Suprapubic skin (tissue), 4 donors: ENCODE measurements around the gene FRYL. TPM values are rescaled to one million over a fixed set of nuclear protein-coding genes. Genes with fewer than 3 reads are reported as not detected.

ENCODE experiments used
- DNase-seq, 2 donors: peaks; one replicate each; pipeline ENCODE4 v3.0.0-alpha.2; 2019; ENCODE audit warnings: low spot score in 2 of 2
- H3K27ac ChIP-seq: fragments of 200-600 bp; sonication (generic); one replicate; pipeline ENCODE4 v1.5.1; 2019
- H3K27me3 ChIP-seq: fragments of 200-600 bp; sonication (generic); one replicate; pipeline ENCODE4 v1.5.1; 2019
- H3K36me3 ChIP-seq: fragments of 200-600 bp; sonication (generic); one replicate; pipeline ENCODE4 v1.5.1; 2019
- H3K4me1 ChIP-seq: fragments of 200-600 bp; sonication (generic); one replicate; pipeline ENCODE4 v1.5.1; 2019
- H3K4me3 ChIP-seq: fragments of 200-600 bp; sonication (generic); one replicate; pipeline ENCODE4 v1.5.1; 2019; ENCODE audit warnings: mild to moderate bottlenecking
- H3K9me3 ChIP-seq: fragments of 200-600 bp; sonication (generic); one replicate; pipeline ENCODE4 v1.5.1; 2019
- CTCF ChIP-seq, 2 donors: fragments of 200-600 bp in 1 of 2; fragments of 450-650 bp in 1 of 2; sonication (generic) in 1 of 2; IDR thresholded peaks; one replicate each; pipeline ENCODE4 v1.5.1; 2016 to 2019; ENCODE audit warnings: antibody characterized with exemption in 2 of 2, mild to moderate bottlenecking in 1 of 2, moderate library complexity in 1 of 2
- EP300 ChIP-seq: sonication (generic); formaldehyde crosslinking; IDR thresholded peaks from one replicate; pipeline ENCODE4 v1.6.1; 2017; ENCODE audit warnings: antibody characterized with exemption
- POLR2A ChIP-seq, 2 donors: fragments of 450-650 bp; IDR thresholded peaks; one replicate each; pipeline ENCODE4 v1.6.1; 2017; ENCODE audit warnings: antibody characterized with exemption in 2 of 2, mild to moderate bottlenecking in 2 of 2, moderate library complexity in 2 of 2
- POLR2AphosphoS5 ChIP-seq, 3 donors: sonication (generic); formaldehyde crosslinking; IDR thresholded peaks; one replicate each; pipeline ENCODE4 v1.6.1; 2017; ENCODE audit warnings: antibody characterized with exemption in 3 of 3
- WGBS: methylation state at CpG from one replicate; pipeline ENCODE4 v1.1.5; 2018; 5-methylcytosine and 5-hydroxymethylcytosine counted together
- total RNA-seq, 4 donors: library from RNA; depleted of rRNA; stranded (reverse); fragments of >200 nt; gene quantifications; one replicate each; pipeline ENCODE4 v1.1.0, GENCODE V29; 2016

Gene FRYL
- total RNA-seq, 4 donors from 2014 or later: 48.4 to 168 (median 73.5) TPM

- Histone ChIP-seq H3K9me3 (no peaks in the 10 kb centered on the region), H3K4me1 (no peaks in the 10 kb centered on the region), H3K36me3 (peaks cover 67% of the 10 kb centered on the region), H3K27me3 (no peaks in the 10 kb centered on the region), H3K4me3 (no peak overlapping the region), H3K27ac (no peak overlapping the region)
- no peak for TF ChIP-seq CTCF (IDR thresholded peaks at IDR 0.05)
- WGBS: 91% methylated on average over 3 of the region's 3 CpGs
- DNase-seq: no peak
Measured at GRCh38 chr4:48539597-48539996, 240.5 kb downstream of the FRYL start.

- no peak for DNase-seq
- no peaks in the 10 kb centered on the region for H3K4me1 ChIP-seq
- TF ChIP-seq CTCF (IDR thresholded peaks at IDR 0.05) (no peak), EP300 (no peak), POLR2A (IDR thresholded peaks at IDR 0.05) (no peak), POLR2AphosphoS5 (IDR thresholded peaks at IDR 0.05) (no peak)
- no peaks in the 10 kb centered on the region for H3K9me3 ChIP-seq
- H3K27ac ChIP-seq: no peak overlapping the region
- peaks cover 69% of the 10 kb centered on the region for H3K36me3 ChIP-seq
- no peak overlapping the region for H3K4me3 ChIP-seq
- H3K27me3 ChIP-seq: no peaks in the 10 kb centered on the region
Measured at GRCh38 chr4:48538358-48538757, 241.7 kb downstream of the FRYL start.

GRCh38 chr4:48526406-48526805 is 253.7 kb downstream of the FRYL start:
- DNase-seq: no peak
- WGBS: 86% methylated on average over 1 of the region's 1 CpG
- Histone ChIP-seq H3K4me1 (no peaks in the 10 kb centered on the region), H3K27me3 (no peaks in the 10 kb centered on the region), H3K9me3 (no peaks in the 10 kb centered on the region), H3K4me3 (no peak overlapping the region), H3K27ac (no peak overlapping the region), H3K36me3 (peaks cover 88% of the 10 kb centered on the region)
- TF ChIP-seq POLR2AphosphoS5 (IDR thresholded peaks at IDR 0.05) (no peak), POLR2A (IDR thresholded peaks at IDR 0.05) (no peak), EP300 (no peak), CTCF (IDR thresholded peaks at IDR 0.05) (no peak)

GRCh38 chr4:48518143-48518542 is 261.9 kb downstream of the FRYL start:
- Histone ChIP-seq H3K27ac (no peak overlapping the region), H3K36me3 (peaks cover 86% of the 10 kb centered on the region), H3K4me3 (no peak overlapping the region), H3K4me1 (no peaks in the 10 kb centered on the region), H3K27me3 (no peaks in the 10 kb centered on the region), H3K9me3 (no peaks in the 10 kb centered on the region)
- no peak for TF ChIP-seq POLR2A (IDR thresholded peaks at IDR 0.05)
- WGBS: 94% methylated on average over 3 of the region's 3 CpGs
- DNase-seq: no peak

- peaks cover 92% of the 10 kb centered on the region for H3K36me3 ChIP-seq
- no peak overlapping the region for H3K4me3 ChIP-seq
- no peak for TF ChIP-seq POLR2A (IDR thresholded peaks at IDR 0.05)
- no peak for TF ChIP-seq CTCF (IDR thresholded peaks at IDR 0.05)
- TF ChIP-seq EP300: no peak
- TF ChIP-seq POLR2AphosphoS5 (IDR thresholded peaks at IDR 0.05): no peak
- H3K4me1 ChIP-seq: no peaks in the 10 kb centered on the region
- DNase-seq: no peak
- H3K27ac ChIP-seq: no peak overlapping the region
- no peaks in the 10 kb centered on the region for H3K9me3 ChIP-seq
- no peaks in the 10 kb centered on the region for H3K27me3 ChIP-seq
Measured at GRCh38 chr4:48509543-48509942, 270.5 kb downstream of the FRYL start.

GRCh38 chr4:48506716-48507115 is 273.4 kb downstream of the FRYL start:
- 82% methylated on average over 2 of the region's 2 CpGs for WGBS
- no peaks in the 10 kb centered on the region for H3K9me3 ChIP-seq
- no peaks in the 10 kb centered on the region for H3K27me3 ChIP-seq
- DNase-seq: no peak
- no peak overlapping the region for H3K27ac ChIP-seq
- peaks cover 72% of the 10 kb centered on the region for H3K36me3 ChIP-seq
- no peak overlapping the region for H3K4me3 ChIP-seq
- TF ChIP-seq POLR2A (IDR thresholded peaks at IDR 0.05) (no peak), EP300 (no peak), POLR2AphosphoS5 (IDR thresholded peaks at IDR 0.05) (no peak), CTCF (IDR thresholded peaks at IDR 0.05) (no peak)
- no peaks in the 10 kb centered on the region for H3K4me1 ChIP-seq
